Lower lobe of right lung (tissue), 2 donors: ENCODE data around the gene MNX1. TPM values are rescaled to one million over a fixed set of nuclear protein-coding genes. Genes with fewer than 3 reads are reported as not detected.

ENCODE experiments used
- ATAC-seq, 2 donors: fragments of 200-7000 bp; cut with Tn5 transposase; one replicate each; pipeline ENCODE4 v1.9.1; 2020 to 2022; ENCODE audit warnings: mild to moderate bottlenecking in 2 of 2, moderate library complexity in 2 of 2
- DNase-seq: peaks from one replicate; pipeline ENCODE4 v3.0.0-alpha.2; 2020
- H3K27ac ChIP-seq: fragments of 200-600 bp; one replicate; pipeline ENCODE4 v1.8.0; 2022
- H3K27me3 ChIP-seq: fragments of 200-600 bp; one replicate; pipeline ENCODE4 v1.8.0; 2022; ENCODE audit warnings: low read depth
- H3K36me3 ChIP-seq: fragments of 200-600 bp; one replicate; pipeline ENCODE4 v1.8.0; 2022; ENCODE audit warnings: mild to moderate bottlenecking
- H3K4me1 ChIP-seq: fragments of 200-600 bp; one replicate; pipeline ENCODE4 v1.8.0; 2022
- H3K4me3 ChIP-seq: fragments of 200-600 bp; one replicate; pipeline ENCODE4 v1.8.0; 2022; ENCODE audit warnings: mild to moderate bottlenecking
- H3K9me3 ChIP-seq: fragments of 200-600 bp; one replicate; pipeline ENCODE4 v1.8.0; 2022
- intact Hi-C: fragments of 100-400 bp; cut with DNase I; formaldehyde crosslinking; loops from one replicate; pipeline ENCODE4 v1.11.0; 2022
- long read RNA-seq: library from polyadenylated mRNA; unstranded; transcript quantifications from one replicate; pipeline ENCODE4 v2.0.0, GENCODE V29; 2021
- total RNA-seq: library from RNA; stranded (reverse); fragmentation: NEBNext Ultra II Directional; extraction: Animal tissue kit (Norgen Biotek cat#: 25700); gene quantifications from one replicate; pipeline ENCODE4 v1.2.1, GENCODE V29; 2021
- TF ChIP-seq, protein P1 (sequence below): fragments of 200-600 bp; IDR thresholded peaks from one replicate; pipeline ENCODE4 v1.8.0; 2022; ENCODE audit warnings: antibody characterized with exemption, mild to moderate bottlenecking
- donor health status: DM: no; HTN: yes; CAD: no; lungs with severe emphysema.

Gene MNX1
- 0.74 TPM for total RNA-seq
- long read RNA-seq, partial matches to known transcripts, result 0 of 5 reads
- long read RNA-seq, other reads (novel, unspliced or antisense), result 2 of 5 reads

DNA sequence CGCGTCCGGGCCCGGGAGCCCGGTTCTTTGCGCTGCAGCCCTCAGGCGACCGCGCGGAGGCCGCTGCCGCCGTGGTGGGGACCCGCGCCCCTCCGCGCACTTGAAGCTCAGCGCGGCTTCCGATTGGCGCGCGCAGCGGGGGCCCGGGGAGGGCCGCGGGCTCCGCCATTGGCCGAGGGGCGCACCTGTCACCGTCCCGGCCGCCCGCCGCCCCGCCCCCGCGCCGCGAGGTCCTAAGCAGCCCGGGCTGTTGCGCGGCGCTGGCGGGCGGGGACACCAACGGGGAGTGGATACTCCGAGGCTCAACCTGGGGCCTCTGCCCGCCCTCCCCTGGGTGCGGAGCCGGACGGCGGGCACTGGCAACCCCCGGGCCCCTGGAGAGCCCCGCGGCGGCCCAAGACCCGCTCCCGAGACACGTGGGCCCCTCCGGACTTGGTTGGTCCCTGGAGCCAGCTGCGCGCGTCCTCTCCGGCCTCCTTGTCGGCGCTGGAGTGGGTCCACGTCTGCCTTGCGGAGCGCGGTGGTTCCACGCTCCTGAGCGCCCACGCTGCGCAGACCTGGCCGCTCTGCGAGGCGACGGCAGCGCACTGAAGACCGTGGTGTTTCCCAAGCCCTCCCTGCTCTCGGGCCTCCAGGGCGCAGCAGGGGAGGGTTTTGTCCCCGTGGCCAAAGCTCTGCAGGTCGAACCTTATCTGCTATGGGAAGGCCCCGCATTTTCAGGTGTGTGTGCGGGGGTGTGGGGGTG is at the start of gene MNX1:
Gene MNX1 (minus strand): TSS at position 76 of the 745 bp plus-strand sequence. CDS start 313 bp downstream, outside the sequence.
- Histone ChIP-seq H3K36me3 (no peaks in the 10 kb centered on the region), H3K4me1 (peaks cover 14% of the 10 kb centered on the region), H3K27me3 (peaks cover 93% of the 10 kb centered on the region), H3K9me3 (no peaks in the 10 kb centered on the region), H3K4me3 (peak within 1 kb of the TSS; percentile 63), H3K27ac (no peak within 1 kb of the TSS)
- TF ChIP-seq, protein P1, sequence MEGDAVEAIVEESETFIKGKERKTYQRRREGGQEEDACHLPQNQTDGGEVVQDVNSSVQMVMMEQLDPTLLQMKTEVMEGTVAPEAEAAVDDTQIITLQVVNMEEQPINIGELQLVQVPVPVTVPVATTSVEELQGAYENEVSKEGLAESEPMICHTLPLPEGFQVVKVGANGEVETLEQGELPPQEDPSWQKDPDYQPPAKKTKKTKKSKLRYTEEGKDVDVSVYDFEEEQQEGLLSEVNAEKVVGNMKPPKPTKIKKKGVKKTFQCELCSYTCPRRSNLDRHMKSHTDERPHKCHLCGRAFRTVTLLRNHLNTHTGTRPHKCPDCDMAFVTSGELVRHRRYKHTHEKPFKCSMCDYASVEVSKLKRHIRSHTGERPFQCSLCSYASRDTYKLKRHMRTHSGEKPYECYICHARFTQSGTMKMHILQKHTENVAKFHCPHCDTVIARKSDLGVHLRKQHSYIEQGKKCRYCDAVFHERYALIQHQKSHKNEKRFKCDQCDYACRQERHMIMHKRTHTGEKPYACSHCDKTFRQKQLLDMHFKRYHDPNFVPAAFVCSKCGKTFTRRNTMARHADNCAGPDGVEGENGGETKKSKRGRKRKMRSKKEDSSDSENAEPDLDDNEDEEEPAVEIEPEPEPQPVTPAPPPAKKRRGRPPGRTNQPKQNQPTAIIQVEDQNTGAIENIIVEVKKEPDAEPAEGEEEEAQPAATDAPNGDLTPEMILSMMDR, result no peak
- DNase-seq (peak; percentile 88), ATAC-seq (peak; percentile 94 to 98)
- intact Hi-C loops, result no loop called here

GRCh38 chr7:157059534-157059933 is 49.1 kb upstream of the MNX1 start:
- intact Hi-C loops, result no loop called here
- Histone ChIP-seq H3K4me3 (no peak overlapping the region), H3K27ac (no peak overlapping the region), H3K36me3 (no peaks in the 10 kb centered on the region), H3K4me1 (no peaks in the 10 kb centered on the region), H3K9me3 (peaks cover 8% of the 10 kb centered on the region), H3K27me3 (peaks cover 6% of the 10 kb centered on the region)
- DNase-seq, result no peak
- TF ChIP-seq, protein P1, result no peak
- no peak for ATAC-seq

DNA sequence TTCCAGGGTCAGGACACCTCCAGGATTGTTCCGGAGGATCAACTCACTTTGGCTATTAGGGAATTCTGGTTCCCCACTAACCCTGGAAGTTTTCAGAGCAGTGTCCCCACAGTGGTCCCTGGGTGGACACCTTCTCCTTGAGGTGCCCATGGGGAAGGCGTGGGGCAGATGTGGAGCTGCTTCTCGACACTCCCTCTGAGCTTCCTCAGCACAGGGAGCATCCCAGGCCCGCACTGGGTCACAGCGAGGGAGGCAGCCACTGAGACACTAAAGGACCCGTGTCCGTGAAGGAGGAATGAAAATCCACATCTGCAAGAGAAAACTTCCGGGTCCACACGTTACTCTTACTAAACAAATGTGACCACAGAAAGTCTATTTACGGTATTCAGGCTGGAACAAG is 48.2 kb upstream of the MNX1 start:
- Histone ChIP-seq H3K27ac (no peak overlapping the region), H3K4me1 (no peaks in the 10 kb centered on the region), H3K27me3 (peaks cover 6% of the 10 kb centered on the region), H3K4me3 (no peak overlapping the region), H3K36me3 (no peaks in the 10 kb centered on the region), H3K9me3 (peaks cover 7% of the 10 kb centered on the region)
- ATAC-seq (no peak), DNase-seq (no peak)
- TF ChIP-seq, protein P1, result no peak
- intact Hi-C loops, result no loop called here

GRCh38 chr7:157058068-157058467 is 47.6 kb upstream of the MNX1 start:
- H3K27me3 ChIP-seq, result peaks cover 6% of the 10 kb centered on the region
- H3K36me3 ChIP-seq, result no peaks in the 10 kb centered on the region
- ATAC-seq (no peak), DNase-seq (no peak)
- H3K4me1 ChIP-seq, result no peaks in the 10 kb centered on the region
- no peak overlapping the region for H3K27ac ChIP-seq
- H3K4me3 ChIP-seq, result no peak overlapping the region
- intact Hi-C loops, result no loop called here
- TF ChIP-seq, protein P1, result no peak
- H3K9me3 ChIP-seq, result peaks cover 5% of the 10 kb centered on the region

DNA sequence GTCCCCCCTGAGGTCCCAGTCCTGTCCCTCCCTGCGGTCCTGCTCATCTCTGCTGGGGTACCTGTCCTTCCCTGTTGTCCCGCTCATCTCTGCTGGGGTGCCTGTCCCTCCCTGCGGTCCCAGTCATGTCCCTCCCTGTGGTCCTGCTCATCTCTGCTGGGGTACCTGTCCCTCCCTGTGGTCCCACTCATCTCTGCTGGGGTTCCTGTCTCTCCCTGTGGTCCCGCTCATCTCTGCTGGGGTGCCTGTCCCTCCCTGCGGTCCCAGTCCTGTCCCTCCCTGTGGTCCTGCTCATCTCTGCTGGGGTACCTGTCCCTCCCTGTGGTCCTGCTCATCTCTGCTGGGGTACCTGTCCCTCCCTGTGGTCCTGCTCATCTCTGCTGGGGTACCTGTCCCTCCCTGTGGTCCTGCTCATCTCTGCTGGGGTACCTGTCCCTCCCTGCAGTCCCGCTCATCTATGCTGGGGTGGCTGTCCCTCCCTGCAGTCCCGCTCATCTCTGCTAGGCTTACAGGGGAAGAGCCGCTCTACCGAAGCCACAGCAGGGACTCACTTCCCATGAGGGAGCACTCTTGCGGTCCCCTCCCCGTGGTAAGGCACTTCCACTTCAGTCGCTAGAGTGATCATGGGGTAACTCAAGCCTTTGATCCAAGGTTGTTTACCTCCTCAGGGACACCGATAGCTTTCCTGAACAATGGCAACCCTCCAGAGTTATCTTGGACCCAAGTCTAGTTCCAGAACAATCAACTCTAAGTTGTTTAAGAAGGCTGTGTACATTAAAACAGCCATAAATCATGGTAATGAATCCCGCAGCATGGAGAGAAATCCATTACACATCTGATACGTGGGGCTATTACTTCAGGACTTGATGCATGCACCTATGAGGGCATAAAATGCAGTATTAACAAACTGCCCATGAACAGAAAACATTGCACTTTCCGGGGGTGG is 46.8 kb upstream of the MNX1 start:
- Histone ChIP-seq H3K36me3 (no peaks in the 10 kb centered on the region), H3K27ac (no peak overlapping the region), H3K4me1 (no peaks in the 10 kb centered on the region), H3K9me3 (peaks cover 5% of the 10 kb centered on the region), H3K4me3 (no peak overlapping the region), H3K27me3 (peaks cover 6% of the 10 kb centered on the region)
- ATAC-seq (no peak), DNase-seq (no peak)
- TF ChIP-seq, protein P1, result no peak
- intact Hi-C loops, result no loop called here
